Measurements from ENCODE around the gene TNFRSF14.
"Not testable (repeated sequence)": the region's sequence is repeated elsewhere in the genome, so short reads cannot be mapped to it uniquely, and the experiment has no call there.

Gene TNFRSF14

GRCh38 chr1:2569060-2569459 lies 12.9 kb downstream of the TNFRSF14 start:
- no peak for DNase-seq

GRCh38 chr1:2569703-2570102 lies 13.5 kb downstream of the TNFRSF14 start:
- not testable (repeated sequence) for DNase-seq

DNA sequence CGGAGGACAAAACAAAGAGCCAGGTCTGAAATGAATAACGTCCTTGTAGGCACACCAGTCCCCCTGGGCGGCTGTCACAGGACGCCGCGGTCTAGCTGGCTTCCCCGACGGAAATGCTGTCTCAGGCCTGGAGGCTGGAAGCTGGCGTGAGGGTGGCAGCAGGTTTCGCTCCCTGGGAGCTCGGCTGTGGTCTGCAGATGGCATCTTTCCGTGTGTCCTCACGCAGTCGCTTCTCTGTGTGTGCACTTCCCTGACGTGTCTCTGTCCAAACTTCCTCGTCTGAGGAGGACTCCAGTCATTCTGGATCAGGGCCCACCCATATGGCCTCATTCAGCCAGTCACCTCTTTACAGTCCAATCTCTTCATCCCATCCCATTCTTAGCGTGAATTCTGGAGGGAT lies 14.2 kb downstream of the TNFRSF14 start:
- no peak for DNase-seq

DNA sequence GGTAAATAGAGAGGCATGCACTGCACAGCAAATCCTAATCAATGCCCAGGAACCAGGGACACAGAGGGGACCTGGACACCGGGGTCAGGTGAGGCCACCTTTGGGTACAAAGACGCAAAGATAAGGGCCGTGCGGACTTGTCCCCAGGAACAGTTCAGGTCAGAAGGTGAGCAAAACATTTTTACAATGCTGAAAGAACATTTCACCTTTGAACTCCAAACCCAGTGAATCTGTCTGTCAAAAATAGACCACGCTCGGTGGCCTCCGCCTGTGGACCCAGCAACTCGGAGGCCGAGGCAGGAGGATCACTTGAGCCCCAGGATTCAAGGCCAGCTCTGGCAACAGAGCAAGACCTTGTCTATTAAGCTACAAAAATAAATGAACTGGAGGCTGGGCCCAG lies 15.2 kb downstream of the TNFRSF14 start:
- DNase-seq = no peak

GRCh38 chr1:2573250-2573920 lies 17.2 kb downstream of the TNFRSF14 start:
- DNase-seq = no peak

GRCh38 chr1:2574350-2574749 lies 18.2 kb downstream of the TNFRSF14 start:
- DNase-seq = no peak

DNA sequence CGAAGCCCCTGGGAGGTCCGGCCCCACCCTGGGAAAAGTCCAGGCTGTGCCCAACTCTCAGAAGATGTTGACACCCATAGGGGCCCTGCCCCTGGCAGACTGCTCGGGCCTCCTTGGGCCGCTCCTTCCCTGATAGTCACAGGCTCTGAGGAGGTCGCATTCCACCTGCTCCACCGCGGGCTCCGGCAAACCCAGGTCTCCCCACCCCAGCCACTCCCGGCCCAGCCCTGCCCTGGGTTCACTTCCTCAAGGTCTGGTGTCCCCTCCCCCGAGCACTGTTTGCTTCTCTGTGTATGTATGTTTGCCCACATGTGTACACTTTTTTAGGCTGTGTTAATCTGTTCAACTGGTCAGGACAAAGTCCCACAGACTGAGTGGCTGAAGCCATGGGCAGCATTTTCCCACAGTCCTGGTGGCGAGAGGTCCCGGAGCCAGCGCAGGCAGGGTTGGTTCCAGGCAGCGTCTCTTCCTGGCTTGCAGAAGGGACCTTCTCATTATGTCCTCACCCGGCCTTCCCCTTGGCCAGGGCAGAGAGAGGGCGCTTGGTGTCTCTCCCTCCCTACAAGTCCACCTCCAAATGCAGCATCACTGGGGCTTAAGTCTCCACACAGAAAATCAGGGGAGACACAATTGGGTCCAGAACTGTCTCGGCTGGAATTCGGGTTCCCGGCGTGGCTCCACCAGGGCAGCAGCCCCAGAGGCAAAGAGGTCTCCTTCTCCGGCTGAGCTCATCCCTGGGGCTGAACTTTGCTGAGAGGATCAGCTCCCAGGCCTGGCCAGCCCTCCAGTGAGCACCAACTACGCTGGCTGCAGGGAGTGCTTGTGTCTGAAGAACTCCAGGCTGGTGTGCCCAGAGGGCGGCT lies 19.9 kb downstream of the TNFRSF14 start:
- no peak for DNase-seq

- peak; percentile 57 for DNase-seq
Observed at GRCh38 chr1:2577565-2578075, 21.4 kb downstream of the TNFRSF14 start.

DNA sequence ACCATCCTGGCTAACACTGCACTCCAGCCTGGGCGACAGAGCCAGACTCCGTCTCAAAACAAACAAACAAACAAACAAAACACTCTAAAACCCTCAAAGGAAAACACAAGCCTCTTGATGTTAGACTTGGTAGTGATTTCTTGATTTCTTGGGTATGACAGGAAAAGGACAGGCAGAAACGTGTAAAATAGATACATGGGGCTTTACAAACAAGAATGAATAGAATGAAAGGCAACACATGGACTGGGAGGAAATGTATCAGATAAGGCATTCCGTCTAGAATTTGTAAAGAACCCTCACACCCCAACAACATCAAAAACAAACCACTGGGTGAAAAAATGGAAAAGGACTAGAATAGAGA lies 22.6 kb downstream of the TNFRSF14 start:
- DNase-seq = no peak

- no peak for DNase-seq
Observed at GRCh38 chr1:2580691-2581090, 24.5 kb downstream of the TNFRSF14 start.

GRCh38 chr1:2582391-2582790 lies 26.2 kb downstream of the TNFRSF14 start:
- no peak for DNase-seq

GRCh38 chr1:2583331-2583791 lies 27.2 kb downstream of the TNFRSF14 start:
- DNase-seq = no peak

DNA sequence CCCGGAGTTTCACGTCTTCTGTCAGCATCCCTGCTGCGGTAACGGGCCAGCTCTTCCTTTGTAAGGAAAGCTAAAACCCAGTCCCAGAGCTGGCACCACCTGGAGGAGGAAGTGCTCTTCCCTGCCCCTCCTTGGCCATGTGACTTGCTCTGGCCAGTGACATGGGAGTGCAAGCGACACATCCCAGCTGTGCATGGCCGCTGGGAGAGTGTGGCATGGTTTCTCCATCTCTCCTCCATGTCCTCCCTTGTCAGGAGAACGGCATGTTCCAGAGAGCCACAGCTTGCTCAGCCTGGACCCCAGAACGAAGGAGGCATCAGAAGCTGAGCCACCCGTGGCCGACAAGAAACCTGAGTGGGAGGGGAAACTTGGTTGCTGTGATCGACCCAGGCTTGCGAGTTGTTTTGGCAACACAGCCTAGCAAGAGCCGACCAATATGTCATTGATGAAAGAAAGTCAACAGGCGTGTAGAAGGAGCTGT lies 27.7 kb downstream of the TNFRSF14 start:
- DNase-seq = peak; percentile 58

GRCh38 chr1:2584686-2585317 lies 28.6 kb downstream of the TNFRSF14 start:
- DNase-seq = no peak

DNA sequence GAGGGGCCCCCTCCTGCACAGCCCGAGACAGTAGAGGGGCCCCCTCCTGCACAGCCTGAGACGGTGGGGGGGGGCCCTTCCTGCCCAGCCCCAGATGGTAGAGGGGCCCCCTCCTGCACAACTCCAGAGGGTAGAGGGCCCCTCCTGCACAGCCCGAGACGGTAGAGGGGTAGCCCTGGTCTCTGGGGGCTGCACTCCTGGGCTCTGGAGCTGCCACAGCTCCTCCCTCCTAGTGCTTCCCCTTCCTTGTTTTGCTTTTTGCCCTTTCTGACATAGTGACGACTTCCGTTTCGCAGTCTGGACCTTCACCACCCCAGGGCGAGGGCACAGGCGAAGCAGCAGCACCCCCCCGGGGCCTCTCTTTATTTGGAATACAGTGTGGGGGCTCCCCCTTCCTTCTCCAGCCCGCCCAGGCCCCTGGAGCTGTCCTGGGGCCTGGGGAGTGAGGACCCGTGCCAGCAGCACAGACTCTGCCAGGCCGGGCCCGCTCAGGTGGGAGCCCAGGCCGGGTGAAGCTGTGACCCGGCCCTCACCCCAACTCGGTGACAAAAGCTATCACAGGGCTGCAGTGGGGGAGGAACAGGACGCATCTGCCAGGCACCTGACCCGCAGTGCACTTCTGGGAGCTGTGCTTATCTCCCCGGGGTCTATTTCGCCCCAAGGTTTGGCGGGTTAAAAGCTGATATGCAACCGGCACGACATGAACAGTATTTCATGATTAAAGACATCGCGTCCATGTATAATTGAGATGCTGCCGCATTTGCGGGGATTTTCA lies 29.3 kb downstream of the TNFRSF14 start:
- peak; percentile 71 for DNase-seq

DNA sequence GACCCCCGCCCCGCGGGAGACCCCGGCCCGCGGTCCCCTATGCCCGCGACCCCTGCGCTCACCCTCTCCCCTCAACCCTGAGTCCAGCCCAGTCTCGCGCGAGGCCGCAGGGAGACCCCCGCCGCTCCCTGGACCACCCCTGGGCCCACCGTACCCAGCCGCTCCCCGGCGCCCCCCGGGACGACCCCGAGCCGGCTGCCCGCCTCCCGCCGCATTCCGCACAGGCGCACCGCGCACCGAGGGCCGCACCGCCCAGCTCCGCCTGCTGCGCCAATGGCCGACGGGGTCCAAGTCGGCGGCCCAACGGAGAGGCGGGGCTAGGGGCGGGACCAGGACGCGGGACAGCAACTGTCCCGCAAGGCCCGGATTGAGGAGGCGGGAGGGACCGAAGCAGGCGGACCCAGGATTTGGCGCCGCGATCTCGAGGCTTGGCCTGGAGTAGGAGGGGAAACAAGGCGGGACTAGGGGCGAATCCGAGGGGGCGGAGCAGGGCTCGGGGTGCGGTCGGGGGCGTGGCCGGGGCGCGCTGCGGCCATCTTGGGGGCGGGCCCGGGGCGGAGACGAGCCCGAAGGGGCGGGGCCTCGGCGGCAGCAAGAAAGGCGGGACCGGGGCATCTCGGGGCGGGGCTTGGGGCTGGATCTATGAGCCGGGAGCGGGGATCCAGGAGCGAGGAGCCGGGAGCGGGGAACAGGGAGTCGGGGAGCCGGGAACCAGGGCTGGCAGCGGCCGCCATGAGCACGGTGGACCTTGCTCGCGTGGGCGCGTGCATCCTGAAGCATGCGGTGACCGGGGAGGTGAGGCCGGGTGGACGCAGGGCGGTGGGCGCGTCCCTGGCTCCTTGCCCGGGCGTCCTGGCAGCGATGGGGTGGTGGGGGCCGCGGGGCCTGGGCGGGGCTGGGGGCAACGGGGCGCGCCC lies 30.2 kb downstream of the TNFRSF14 start, which contains the start of gene PRXL2B:
Gene PRXL2B, plus strand, starts transcription at position 624 of the 917 bp plus-strand sequence. Its CDS starts 109 bp downstream, at position 733.
- peak; percentile 96 for DNase-seq

- no peak for DNase-seq
Observed at GRCh38 chr1:2587071-2587859, 31.1 kb downstream of the TNFRSF14 start.

DNA sequence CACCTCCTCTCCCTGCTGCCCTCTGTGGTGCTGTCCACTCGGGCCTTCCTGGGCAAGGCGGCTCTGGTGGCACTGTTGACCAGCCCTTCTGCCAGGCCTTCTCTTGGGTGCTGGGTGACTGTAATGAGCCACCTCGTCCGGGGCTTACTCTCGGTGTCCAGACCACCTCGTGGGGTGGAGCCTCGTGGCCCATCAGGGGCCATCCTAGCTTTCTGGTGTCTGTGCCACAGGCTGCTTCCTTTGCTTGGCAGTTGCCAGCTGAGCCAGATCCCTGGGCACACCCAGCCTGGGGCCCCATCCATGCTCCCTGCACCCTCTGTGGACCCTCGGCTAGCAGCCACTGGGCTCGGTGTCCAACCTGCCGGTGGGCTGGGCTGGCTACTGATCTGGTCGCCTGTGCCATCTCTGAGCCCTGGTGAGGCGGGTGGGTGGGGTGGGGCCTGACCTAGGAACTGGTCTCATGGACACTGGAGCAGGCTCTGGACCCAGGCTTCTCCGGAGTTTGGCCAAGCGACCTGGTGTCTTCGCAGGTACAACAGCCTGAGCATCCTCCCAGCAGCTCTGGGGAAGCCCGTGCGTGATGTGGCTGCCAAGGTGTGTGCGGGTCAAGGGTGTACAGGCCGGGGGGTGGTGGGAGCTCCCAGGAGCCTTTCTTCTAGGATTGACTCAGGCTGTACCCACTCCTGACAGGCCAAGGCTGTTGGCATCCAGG lies 31.8 kb downstream of the TNFRSF14 start:
- DNase-seq = no peak

- DNase-seq = no peak
Observed at GRCh38 chr1:2588661-2589430, 32.7 kb downstream of the TNFRSF14 start.
